ENCODE data around the gene DPYSL4.

DPYSL4 gene

GRCh38 chr10:132243141-132243540, 56.4 kb downstream of the DPYSL4 start:
- no peak for DNase-seq (ENCODE audit: low spot score)

GRCh38 chr10:132243626-132244025, 56.9 kb downstream of the DPYSL4 start:
- DNase-seq (ENCODE audit: low spot score): no peak

- no peak for DNase-seq (ENCODE audit: low spot score)
Observed at GRCh38 chr10:132245056-132245455, 58.3 kb downstream of the DPYSL4 start.

GRCh38 chr10:132246296-132246695, 59.5 kb downstream of the DPYSL4 start:
- no peak for DNase-seq (ENCODE audit: low spot score)

GRCh38 chr10:132247943-132248342, 61.2 kb downstream of the DPYSL4 start:
- DNase-seq (ENCODE audit: low spot score): no peak

- DNase-seq (ENCODE audit: low spot score): peak; percentile 13
Observed at GRCh38 chr10:132248455-132249225, 61.9 kb downstream of the DPYSL4 start.

GRCh38 chr10:132249226-132249724, 62.5 kb downstream of the DPYSL4 start:
- DNase-seq (ENCODE audit: low spot score): no peak

- DNase-seq (ENCODE audit: low spot score): no peak
Observed at GRCh38 chr10:132249824-132250375, 63.2 kb downstream of the DPYSL4 start.

- DNase-seq (ENCODE audit: low spot score): no peak
Observed at GRCh38 chr10:132250481-132251475, 64.0 kb downstream of the DPYSL4 start.

- no peak for DNase-seq (ENCODE audit: low spot score)
Observed at GRCh38 chr10:132251928-132252327, 65.2 kb downstream of the DPYSL4 start.

- no peak for DNase-seq (ENCODE audit: low spot score)
Observed at GRCh38 chr10:132252412-132252811, 65.7 kb downstream of the DPYSL4 start.

GRCh38 chr10:132253092-132253687, 66.4 kb downstream of the DPYSL4 start:
- no peak for DNase-seq (ENCODE audit: low spot score)

- DNase-seq (ENCODE audit: low spot score): no peak
Observed at GRCh38 chr10:132254841-132255240, 68.1 kb downstream of the DPYSL4 start.
